Fibroblast of peridontal ligament (primary cell): ENCODE data around the gene NPW.

ENCODE experiments used
- DNase-seq: peaks from one replicate; pipeline ENCODE4 v3.0.0-alpha.2; 2010; ENCODE audit errors: extremely low read depth

The NPW gene

GRCh38 chr16:1984347-1985225 is 35.0 kb upstream of the NPW start:
- DNase-seq = peak; percentile 14

GRCh38 chr16:1985466-1986150 is 34.0 kb upstream of the NPW start:
- DNase-seq = no peak

- DNase-seq = no peak
Observed at GRCh38 chr16:1987198-1987597, 32.4 kb upstream of the NPW start.

- DNase-seq = no peak
Observed at GRCh38 chr16:1989209-1990100, 30.1 kb upstream of the NPW start, which contains the start of gene SYNGR3. SYNGR3 (plus strand) TSS chr16:1989970; CDS start chr16:1990103, 133 bp downstream.

GRCh38 chr16:1990101-1990350 is 29.6 kb upstream of the NPW start:
- DNase-seq = no peak

- no peak for DNase-seq
Observed at GRCh38 chr16:1990351-1991134, 29.0 kb upstream of the NPW start.

GRCh38 chr16:1991135-1991551 is 28.4 kb upstream of the NPW start:
- DNase-seq = no peak

- no peak for DNase-seq
Observed at GRCh38 chr16:1991588-1991947, 28.0 kb upstream of the NPW start.

GRCh38 chr16:1991948-1992703 is 27.5 kb upstream of the NPW start:
- peak; percentile 75 for DNase-seq

- no peak for DNase-seq
Observed at GRCh38 chr16:1992704-1993317, 26.8 kb upstream of the NPW start.

GRCh38 chr16:1993731-1994131 is 25.9 kb upstream of the NPW start:
- DNase-seq = no peak

- DNase-seq = peak; percentile 80
Observed at GRCh38 chr16:1997494-1998359, 21.9 kb upstream of the NPW start.

GRCh38 chr16:1998360-1998835 is 21.2 kb upstream of the NPW start:
- no peak for DNase-seq

- no peak for DNase-seq
Observed at GRCh38 chr16:1998852-1999801, 20.5 kb upstream of the NPW start.

GRCh38 chr16:1999866-2000514 is 19.6 kb upstream of the NPW start:
- no peak for DNase-seq

- no peak for DNase-seq
Observed at GRCh38 chr16:2001035-2001434, 18.6 kb upstream of the NPW start.
